H7 (cell line): ENCODE results near the gene PLXNA1. TPM values are rescaled to one million over a fixed set of nuclear protein-coding genes. Genes with fewer than 3 reads are reported as not detected.

ENCODE experiments used
- DNase-seq: peaks from one replicate; pipeline ENCODE4 v3.0.0; 2012
- H3K27me3 ChIP-seq: 2 replicates; pipeline ENCODE4 v1.6.0; 2011; ENCODE audit warnings: mild to moderate bottlenecking, low read length; ENCODE audit not compliant: control insufficient read depth, insufficient read depth
- H3K36me3 ChIP-seq: replicated peaks from 2 replicates; pipeline ENCODE4 v1.5.1; 2011; ENCODE audit warnings: low read length; ENCODE audit not compliant: control insufficient read depth, insufficient read depth
- H3K4me3 ChIP-seq: 2 replicates; pipeline ENCODE4 v1.5.1; 2011; ENCODE audit warnings: low read depth, mild to moderate bottlenecking, control low read depth, low read length, moderate library complexity; ENCODE audit not compliant: insufficient read depth
- total RNA-seq: library from RNA; depleted of rRNA; stranded (reverse); fragments of >200 nt; shearing (Covaris generic); gene quantifications from 2 replicates; pipeline ENCODE4 v1.2.3, GENCODE V29; 2014

PLXNA1 gene
- total RNA-seq, 1 experiment from 2014 or later = 41.9 TPM

GRCh38 chr3:127016461-127016860 lies 33.5 kb downstream of the PLXNA1 start:
- H3K27me3 ChIP-seq = no peaks in the 10 kb centered on the region
- H3K4me3 ChIP-seq = no peak overlapping the region
- H3K36me3 ChIP-seq = peaks cover 27% of the 10 kb centered on the region
- DNase-seq = peak; percentile 56

DNA sequence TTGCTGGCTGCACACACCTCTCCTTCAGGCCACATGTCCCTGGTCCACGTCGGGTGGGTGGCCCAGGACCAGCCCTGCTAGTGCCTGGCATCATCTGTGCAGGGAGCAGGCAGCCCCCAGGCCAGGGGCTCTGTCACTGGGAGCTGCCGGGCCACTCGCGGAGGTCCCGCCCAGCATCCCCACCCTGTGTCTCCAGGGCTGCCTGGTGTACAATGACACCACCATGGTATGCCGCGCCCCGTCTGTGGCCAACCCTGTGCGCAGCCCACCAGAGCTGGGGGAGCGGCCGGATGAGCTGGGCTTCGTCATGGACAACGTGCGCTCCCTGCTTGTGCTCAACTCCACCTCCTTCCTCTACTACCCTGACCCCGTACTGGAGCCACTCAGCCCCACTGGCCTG lies 34.3 kb downstream of the PLXNA1 start:
- Histone ChIP-seq H3K36me3 (peaks cover 31% of the 10 kb centered on the region), H3K27me3 (no peaks in the 10 kb centered on the region), H3K4me3 (no peak overlapping the region)
- peak; percentile 58 for DNase-seq

GRCh38 chr3:127017781-127018180 lies 34.9 kb downstream of the PLXNA1 start:
- H3K36me3 ChIP-seq = peaks cover 25% of the 10 kb centered on the region
- H3K4me3 ChIP-seq = no peak overlapping the region
- H3K27me3 ChIP-seq = no peaks in the 10 kb centered on the region
- DNase-seq = peak; percentile 58

GRCh38 chr3:127018306-127018828 lies 35.5 kb downstream of the PLXNA1 start:
- Histone ChIP-seq H3K36me3 (peaks cover 27% of the 10 kb centered on the region), H3K4me3 (no peak overlapping the region), H3K27me3 (no peaks in the 10 kb centered on the region)
- DNase-seq = peak; percentile 57

GRCh38 chr3:127019449-127019848 lies 36.5 kb downstream of the PLXNA1 start:
- H3K27me3 ChIP-seq = no peaks in the 10 kb centered on the region
- H3K36me3 ChIP-seq = peaks cover 26% of the 10 kb centered on the region
- no peak overlapping the region for H3K4me3 ChIP-seq
- DNase-seq = no peak

DNA sequence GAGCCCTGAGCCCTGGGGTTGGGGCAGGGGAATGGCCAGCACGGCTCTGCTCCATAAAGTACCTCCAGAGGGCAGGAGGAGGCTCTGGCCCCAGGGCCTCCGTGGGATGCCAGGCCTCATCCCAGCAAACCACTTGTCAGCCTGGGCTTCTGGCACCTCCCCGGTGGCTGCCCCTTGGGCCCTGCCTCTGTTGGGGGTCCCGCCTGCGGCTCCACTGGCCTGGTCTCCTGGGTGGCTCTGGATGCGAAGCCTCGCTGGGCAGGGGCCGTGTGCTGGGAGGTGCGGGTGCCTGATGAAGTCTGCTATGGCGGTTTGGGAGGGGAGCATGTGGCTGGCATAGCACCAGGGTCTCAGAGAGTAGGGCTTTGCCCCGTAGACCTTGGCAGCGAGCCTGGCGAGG lies 37.6 kb downstream of the PLXNA1 start:
- Histone ChIP-seq H3K4me3 (no peak overlapping the region), H3K27me3 (no peaks in the 10 kb centered on the region), H3K36me3 (peaks cover 27% of the 10 kb centered on the region)
- DNase-seq = peak; percentile 66

- Histone ChIP-seq H3K36me3 (peaks cover 25% of the 10 kb centered on the region), H3K4me3 (no peak overlapping the region), H3K27me3 (no peaks in the 10 kb centered on the region)
- no peak for DNase-seq
Measured at GRCh38 chr3:127022849-127023248, 39.9 kb downstream of the PLXNA1 start.

DNA sequence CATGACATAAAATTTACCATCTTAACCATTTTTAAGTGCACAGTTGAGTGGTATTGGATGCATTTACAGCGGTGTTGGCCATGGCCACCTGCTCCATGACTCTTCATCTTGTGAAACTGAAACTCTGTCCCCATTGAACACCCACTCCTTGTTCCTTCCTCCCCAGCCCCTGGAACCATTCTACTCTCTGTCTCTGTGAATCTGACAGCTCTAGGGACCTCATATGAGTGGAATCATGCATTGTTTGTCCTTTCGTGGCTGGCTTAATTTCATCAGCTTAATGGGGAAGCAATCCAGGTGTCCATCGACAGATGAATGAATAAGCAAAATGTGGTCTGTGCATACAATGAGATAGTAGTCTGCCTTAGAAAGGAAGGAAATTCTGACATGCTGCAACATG lies 42.5 kb downstream of the PLXNA1 start:
- H3K36me3 ChIP-seq = peaks cover 26% of the 10 kb centered on the region
- no peak for DNase-seq
- no peaks in the 10 kb centered on the region for H3K27me3 ChIP-seq
- no peak overlapping the region for H3K4me3 ChIP-seq

DNA sequence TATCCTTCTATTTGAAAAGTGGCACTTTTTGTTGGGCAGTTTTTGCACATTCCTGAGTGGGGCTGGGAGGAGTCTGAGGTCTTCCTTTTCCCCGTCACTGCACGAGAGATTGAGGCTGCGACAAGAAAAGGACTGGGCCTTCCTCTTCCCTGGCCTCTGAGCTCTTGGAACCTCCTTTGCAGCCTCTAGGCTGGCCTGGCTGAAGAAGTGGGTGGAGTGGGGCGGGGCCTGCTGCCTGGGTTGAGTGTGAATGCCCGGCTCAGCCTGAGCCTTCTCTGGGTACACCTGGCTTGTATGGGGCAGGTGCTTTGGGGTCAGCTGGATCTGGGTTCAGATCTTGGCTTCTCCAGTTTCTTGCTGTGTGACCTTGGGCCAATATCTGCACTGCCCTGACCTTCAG lies 43.1 kb downstream of the PLXNA1 start:
- DNase-seq = no peak
- peaks cover 26% of the 10 kb centered on the region for H3K36me3 ChIP-seq
- no peak overlapping the region for H3K4me3 ChIP-seq
- H3K27me3 ChIP-seq = no peaks in the 10 kb centered on the region

- no peaks in the 10 kb centered on the region for H3K27me3 ChIP-seq
- H3K4me3 ChIP-seq = no peak overlapping the region
- peaks cover 21% of the 10 kb centered on the region for H3K36me3 ChIP-seq
- DNase-seq = no peak
Measured at GRCh38 chr3:127026661-127027060, 43.7 kb downstream of the PLXNA1 start.

DNA sequence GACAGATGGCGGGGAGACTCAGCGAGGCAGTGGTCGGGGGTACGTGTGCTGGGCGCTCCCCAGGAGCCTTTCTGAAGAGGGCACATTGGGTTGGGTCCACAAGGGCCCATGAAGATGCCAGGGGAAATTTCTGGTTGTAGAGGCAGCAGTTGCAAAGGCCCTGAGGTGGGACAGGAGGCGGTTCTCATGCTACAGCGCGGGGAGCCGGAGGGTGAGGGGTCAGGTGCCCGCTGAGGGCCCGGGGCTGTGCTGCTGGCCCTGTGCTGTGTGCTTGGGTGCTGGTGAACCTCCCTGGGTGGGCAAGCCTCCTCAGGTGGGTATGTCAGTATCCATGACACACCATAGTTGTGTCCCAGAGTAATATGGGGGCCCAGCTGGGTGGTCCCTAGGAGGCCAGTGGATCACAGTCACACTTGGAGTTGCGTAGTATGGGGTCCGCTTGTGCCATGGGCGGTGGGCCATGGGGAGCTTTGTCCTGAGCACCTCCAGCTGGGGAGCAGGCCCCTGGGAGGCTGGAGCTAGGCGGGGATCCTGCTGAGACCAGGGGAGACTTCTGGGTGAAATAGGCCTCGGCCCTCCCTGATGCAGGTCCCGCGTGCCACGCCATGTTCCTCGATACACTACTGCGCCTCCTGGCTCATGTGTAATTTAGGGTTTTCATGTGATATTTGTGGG lies 44.3 kb downstream of the PLXNA1 start:
- DNase-seq = no peak
- Histone ChIP-seq H3K27me3 (no peaks in the 10 kb centered on the region), H3K36me3 (peaks cover 20% of the 10 kb centered on the region), H3K4me3 (no peak overlapping the region)

- Histone ChIP-seq H3K36me3 (peaks cover 23% of the 10 kb centered on the region), H3K4me3 (no peak overlapping the region), H3K27me3 (no peaks in the 10 kb centered on the region)
- no peak for DNase-seq
Measured at GRCh38 chr3:127027811-127028548, 45.1 kb downstream of the PLXNA1 start.

- DNase-seq = no peak
- H3K36me3 ChIP-seq = peaks cover 20% of the 10 kb centered on the region
- no peak overlapping the region for H3K4me3 ChIP-seq
- no peaks in the 10 kb centered on the region for H3K27me3 ChIP-seq
Measured at GRCh38 chr3:127028781-127029657, 46.1 kb downstream of the PLXNA1 start.

DNA sequence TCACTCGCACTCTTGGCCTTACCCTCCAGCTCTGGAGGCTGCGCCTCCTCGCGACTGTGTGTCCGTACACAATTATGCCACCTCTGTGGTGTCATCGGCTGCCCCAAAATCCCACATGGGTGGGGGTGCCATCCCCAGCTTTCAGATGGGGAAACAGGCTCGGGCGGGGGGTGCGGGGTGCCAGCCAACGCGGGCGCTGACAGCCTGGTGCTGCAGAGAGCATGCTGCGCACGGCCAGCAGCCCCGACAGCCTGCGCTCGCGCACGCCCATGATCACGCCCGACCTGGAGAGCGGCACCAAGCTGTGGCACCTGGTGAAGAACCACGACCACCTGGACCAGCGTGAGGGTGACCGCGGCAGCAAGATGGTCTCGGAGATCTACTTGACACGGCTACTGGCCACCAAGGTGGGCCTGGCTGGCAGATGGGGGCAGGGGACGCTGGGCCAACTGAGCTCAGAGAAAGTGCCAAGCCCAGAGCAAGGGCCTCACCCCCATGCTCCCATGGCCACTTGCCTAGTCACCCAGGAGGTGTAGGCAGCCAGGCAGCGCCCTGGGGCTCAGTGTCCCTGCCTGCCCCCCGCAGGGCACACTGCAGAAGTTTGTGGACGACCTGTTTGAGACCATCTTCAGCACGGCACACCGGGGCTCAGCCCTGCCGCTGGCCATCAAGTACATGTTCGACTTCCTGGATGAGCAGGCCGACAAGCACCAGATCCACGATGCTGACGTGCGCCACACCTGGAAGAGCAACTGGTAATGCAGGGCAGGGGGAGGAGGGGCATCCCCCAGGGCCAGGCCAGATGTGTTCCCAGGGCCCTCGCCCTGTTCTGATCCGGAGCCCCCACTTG lies 47.0 kb downstream of the PLXNA1 start:
- Histone ChIP-seq H3K27me3 (no peaks in the 10 kb centered on the region), H3K4me3 (no peak overlapping the region), H3K36me3 (peaks cover 20% of the 10 kb centered on the region)
- DNase-seq = no peak
